Measurements from ENCODE around the gene MC1R.
"Not testable (repeated sequence)": the region's sequence is repeated elsewhere in the genome, so short reads cannot be mapped to it uniquely, and the experiment has no call there.

The MC1R gene

GRCh38 chr16:89918453-89919347 lies at the start of gene MC1R:
Gene MC1R (plus strand): TSS chr16:89918862. CDS start chr16:89919259, 397 bp downstream.
- TF ChIP-seq CTCF (conservative IDR thresholded peaks at IDR 0.05; ENCODE audit: low read length) = peak; percentile 60
- peak within 1 kb of the TSS; percentile 55 for H3K4me3 ChIP-seq (ENCODE audit: low read length)
- no peak for DNase-seq (ENCODE audit: low read depth)

- H3K4me3 ChIP-seq (ENCODE audit: low read length) = no peak overlapping the region
- no peak for TF ChIP-seq CTCF (conservative IDR thresholded peaks at IDR 0.05; ENCODE audit: low read length)
- DNase-seq (ENCODE audit: low read depth) = no peak
Observed at GRCh38 chr16:89869911-89870310, 48.8 kb upstream of the MC1R start.

- H3K4me3 ChIP-seq (ENCODE audit: low read length) = no peak overlapping the region
- DNase-seq (ENCODE audit: low read depth) = no peak
Observed at GRCh38 chr16:89870440-89870839, 48.2 kb upstream of the MC1R start.

GRCh38 chr16:89871895-89872294 lies 46.8 kb upstream of the MC1R start:
- no peak for DNase-seq (ENCODE audit: low read depth)
- no peak overlapping the region for H3K4me3 ChIP-seq (ENCODE audit: low read length)
- no peak for TF ChIP-seq CTCF (conservative IDR thresholded peaks at IDR 0.05; ENCODE audit: low read length)

More at GRCh38 chr16:89870440-89870839, 48.2 kb upstream of the MC1R start:
- TF ChIP-seq CTCF (conservative IDR thresholded peaks at IDR 0.05; ENCODE audit: low read length) = no peak

GRCh38 chr16:89873109-89873971 lies 45.3 kb upstream of the MC1R start, which contains the start of gene TCF25:
Gene TCF25 (plus strand): TSS chr16:89873592. CDS start chr16:89873668, 76 bp downstream.
- no peak for TF ChIP-seq CTCF (conservative IDR thresholded peaks at IDR 0.05; ENCODE audit: low read length)

GRCh38 chr16:89873972-89874689 lies 44.5 kb upstream of the MC1R start:
- H3K4me3 ChIP-seq (ENCODE audit: low read length) = peak overlapping the region; percentile 91
- DNase-seq (ENCODE audit: low read depth) = peak; percentile 94
- no peak for TF ChIP-seq CTCF (conservative IDR thresholded peaks at IDR 0.05; ENCODE audit: low read length)

More at GRCh38 chr16:89873109-89873971, 45.3 kb upstream of the MC1R start, which contains the start of gene TCF25:
- DNase-seq (ENCODE audit: low read depth) = peak; percentile 73
- peak within 1 kb of the TSS; percentile 91 for H3K4me3 ChIP-seq (ENCODE audit: low read length)

- H3K4me3 ChIP-seq (ENCODE audit: low read length); DNase-seq (ENCODE audit: low read depth): not testable (repeated sequence)
Observed at GRCh38 chr16:89879123-89879522, 39.5 kb upstream of the MC1R start.

Measured in AG10803 (cell line).